WTC11 (cell line): ENCODE data around the gene ADCY3. TPM values are rescaled to one million over a fixed set of nuclear protein-coding genes. Genes with fewer than 3 reads are reported as not detected.

Experiments
- ATAC-seq: fragments of 200-7000 bp; cut with Tn5 transposase; 2 replicates; pipeline ENCODE4 v1.10.0; 2021; ENCODE audit warnings: mild to moderate bottlenecking, moderate library complexity
- CTCF ChIA-PET: fragments of 300-600 bp; sonication (Branson Sonifier 250); formaldehyde crosslinking; loops from one replicate; lab custom pipeline; 2021; ENCODE audit warnings: antibody characterized with exemption; lab: Charles Lee
- POLR2A ChIA-PET: fragments of 350-600 bp; sonication (Branson Sonifier 250); formaldehyde crosslinking; loops from one replicate; lab custom pipeline; 2021; ENCODE audit warnings: antibody characterized with exemption; lab: Charles Lee
- DNase-seq: peaks from one replicate; pipeline ENCODE4 v3.0.0; 2021; ENCODE audit warnings: low spot score
- H3K27ac Mint-ChIP-seq: 2 replicates; pipeline ENCODE4 v1.8.0; 2021; ENCODE audit warnings: mixed read lengths
- H3K27me3 Mint-ChIP-seq: 2 replicates; pipeline ENCODE4 v1.8.0; 2021; ENCODE audit warnings: low read depth, mild to moderate bottlenecking, moderate library complexity, mixed read lengths
- H3K36me3 Mint-ChIP-seq: 2 replicates; pipeline ENCODE4 v1.8.0; 2021; ENCODE audit warnings: mixed read lengths
- H3K4me1 Mint-ChIP-seq: 2 replicates; pipeline ENCODE4 v1.8.0; 2022; ENCODE audit warnings: mixed read lengths
- H3K4me3 Mint-ChIP-seq: 2 replicates; pipeline ENCODE4 v1.8.0; 2021; ENCODE audit warnings: mild to moderate bottlenecking, moderate library complexity, mixed read lengths
- H3K9me3 Mint-ChIP-seq: 2 replicates; pipeline ENCODE4 v1.8.0; 2021; ENCODE audit warnings: mixed read lengths
- E2F1 ChIP-seq: sonication (generic); formaldehyde crosslinking; IDR thresholded peaks from 2 replicates; pipeline ENCODE4 v1.8.0; 2022; ENCODE audit warnings: mild to moderate bottlenecking, missing genetic modification reagents
- ELF4 ChIP-seq: sonication (generic); formaldehyde crosslinking; IDR thresholded peaks from 2 replicates; pipeline ENCODE4 v1.8.1; 2022; ENCODE audit warnings: low read depth, mild to moderate bottlenecking, moderate library complexity, missing genetic modification reagents
- FOXP1 ChIP-seq: sonication (generic); formaldehyde crosslinking; IDR thresholded peaks from 2 replicates; pipeline ENCODE4 v1.8.0; 2022; ENCODE audit warnings: missing genetic modification reagents, mild to moderate bottlenecking, moderate library complexity, borderline replicate concordance
- GABPB1 ChIP-seq: sonication (generic); formaldehyde crosslinking; IDR thresholded peaks from 2 replicates; pipeline ENCODE4 v1.8.1; 2023; ENCODE audit warnings: mild to moderate bottlenecking, missing genetic modification reagents
- GTF2I ChIP-seq: fragments of 250-450 bp; sonication (Bioruptor Pico); conservative IDR thresholded peaks from 2 replicates; pipeline ENCODE4 v1.4.0; 2021; ENCODE audit warnings: mild to moderate bottlenecking
- IRF1 ChIP-seq: sonication (generic); formaldehyde crosslinking; IDR thresholded peaks from 2 replicates; pipeline ENCODE4 v1.8.0; 2023; ENCODE audit warnings: missing genetic modification reagents
- JUN ChIP-seq: sonication (generic); formaldehyde crosslinking; IDR thresholded peaks from 2 replicates; pipeline ENCODE4 v1.8.0; 2023; ENCODE audit warnings: mild to moderate bottlenecking, missing genetic modification reagents
- KAT7 ChIP-seq: sonication (generic); formaldehyde crosslinking; IDR thresholded peaks from 2 replicates; pipeline ENCODE4 v1.8.1; 2023; ENCODE audit warnings: missing genetic modification reagents, mild to moderate bottlenecking, borderline replicate concordance
- MYBL2 ChIP-seq: sonication (generic); formaldehyde crosslinking; IDR thresholded peaks from 2 replicates; pipeline ENCODE4 v1.8.1; 2023; ENCODE audit warnings: mild to moderate bottlenecking, moderate library complexity, missing genetic modification reagents
- RORB ChIP-seq: fragments of 250-450 bp; sonication (Bioruptor Pico); IDR thresholded peaks from 2 replicates; pipeline ENCODE4 v1.9.0; 2021; ENCODE audit warnings: mild to moderate bottlenecking
- SMAD4 ChIP-seq: sonication (generic); formaldehyde crosslinking; IDR thresholded peaks from 2 replicates; pipeline ENCODE4 v1.8.0; 2022; ENCODE audit warnings: mild to moderate bottlenecking, missing genetic modification reagents
- USF1 ChIP-seq: sonication (generic); formaldehyde crosslinking; IDR thresholded peaks from 2 replicates; pipeline ENCODE4 v1.8.0; 2022; ENCODE audit warnings: mild to moderate bottlenecking, missing genetic modification reagents
- ZNF138 ChIP-seq: sonication (generic); formaldehyde crosslinking; conservative IDR thresholded peaks from 2 replicates; pipeline ENCODE4 v1.8.1; 2022; ENCODE audit warnings: mild to moderate bottlenecking, moderate library complexity, missing genetic modification reagents
- ZNF219 ChIP-seq: sonication (generic); formaldehyde crosslinking; IDR thresholded peaks from 2 replicates; pipeline ENCODE4 v1.8.0; 2023; ENCODE audit warnings: missing genetic modification reagents, mild to moderate bottlenecking, borderline replicate concordance
- ZNF232 ChIP-seq: sonication (generic); formaldehyde crosslinking; IDR thresholded peaks from 2 replicates; pipeline ENCODE4 v1.8.0; 2022; ENCODE audit warnings: mild to moderate bottlenecking, missing genetic modification reagents
- ZNF263 ChIP-seq: sonication (generic); formaldehyde crosslinking; IDR thresholded peaks from 2 replicates; pipeline ENCODE4 v1.8.1; 2022; ENCODE audit warnings: low read depth, mild to moderate bottlenecking, moderate library complexity, missing genetic modification reagents
- ZNF317 ChIP-seq: sonication (generic); formaldehyde crosslinking; IDR thresholded peaks from 2 replicates; pipeline ENCODE4 v1.8.1; 2023; ENCODE audit warnings: low read depth, mild to moderate bottlenecking, moderate library complexity, missing genetic modification reagents, borderline replicate concordance
- ZNF423 ChIP-seq: fragments of 250-450 bp; sonication (Bioruptor Pico); IDR thresholded peaks from 2 replicates; pipeline ENCODE4 v2.1.2; 2022; ENCODE audit warnings: mild to moderate bottlenecking, moderate library complexity
- total RNA-seq: library from RNA; stranded (reverse); gene quantifications from 3 replicates; pipeline ENCODE4 v1.2.3, GENCODE V29; 2021
- TF ChIP-seq, protein P1 (sequence below): sonication (generic); formaldehyde crosslinking; IDR thresholded peaks from 2 replicates; pipeline ENCODE4 v1.8.0; 2022; ENCODE audit warnings: mild to moderate bottlenecking, missing genetic modification reagents
- TF ChIP-seq, protein P2 (sequence below): sonication (generic); formaldehyde crosslinking; IDR thresholded peaks from 2 replicates; pipeline ENCODE4 v1.8.1; 2022; ENCODE audit warnings: missing genetic modification reagents, borderline replicate concordance
- TF ChIP-seq, protein P3 (sequence below): fragments of 200-600 bp; IDR thresholded peaks from 2 replicates; pipeline ENCODE4 v1.8.0; 2022; ENCODE audit warnings: antibody characterized with exemption
- TF ChIP-seq, protein P4 (sequence below): sonication (generic); formaldehyde crosslinking; IDR thresholded peaks from 2 replicates; pipeline ENCODE4 v1.8.1; 2023; ENCODE audit warnings: mild to moderate bottlenecking, missing genetic modification reagents, moderate library complexity

The ADCY3 gene
- total RNA-seq, 1 experiment from 2014 or later, result 37.1 TPM

DNA sequence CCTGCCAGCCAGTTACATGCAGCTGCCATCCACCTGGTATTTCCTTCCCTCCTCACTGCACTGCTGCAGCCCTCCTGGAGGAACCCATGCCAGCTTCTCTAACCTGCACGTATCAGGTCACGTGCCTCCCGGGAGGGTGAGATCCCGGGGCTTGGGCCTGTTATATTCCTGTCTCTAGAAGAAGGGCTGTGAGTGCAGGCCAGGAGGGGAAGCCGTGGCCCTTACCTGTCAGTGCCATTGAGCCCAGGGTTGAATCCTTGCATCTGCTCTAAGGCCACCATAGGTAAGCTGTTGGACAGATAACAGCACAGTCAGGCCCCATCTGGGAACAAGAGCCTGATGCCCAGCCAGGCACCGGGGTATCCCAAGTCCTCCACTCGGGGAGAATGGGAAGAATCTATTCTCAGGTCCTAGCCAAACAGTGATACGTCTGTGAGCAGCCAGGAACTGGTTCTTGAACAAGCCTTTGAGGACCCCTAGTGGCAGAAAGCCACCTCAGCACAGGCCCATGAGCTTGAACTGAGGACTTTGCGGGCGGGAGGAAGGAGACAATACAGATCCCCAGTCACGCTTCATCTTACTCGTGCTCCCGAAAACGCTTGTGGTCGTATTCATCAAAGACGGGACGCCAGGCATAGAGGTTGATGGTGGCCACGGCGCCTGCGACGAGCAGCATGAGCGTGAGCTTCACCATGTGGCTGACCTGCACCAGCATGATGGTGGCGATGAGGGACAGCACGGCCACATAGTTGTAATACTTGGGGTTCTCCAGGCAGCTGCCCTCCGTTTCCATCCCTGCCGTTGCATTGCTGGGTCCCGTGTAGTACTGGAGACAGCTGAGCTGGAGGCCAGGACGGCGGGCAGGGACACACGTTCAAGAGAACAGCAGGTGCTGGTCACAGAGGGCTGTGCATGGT, 92.5 kb downstream of the ADCY3 start:
- Mint-ChIP-seq H3K27me3 (no peaks in the 10 kb centered on the region; the same call in 1 of the 2 replicates), H3K4me3 (no peak overlapping the region), H3K27ac (peak overlapping the region; percentile 90), H3K36me3 (peaks cover 35% of the 10 kb centered on the region), H3K4me1 (peaks cover 33% of the 10 kb centered on the region), H3K9me3 (peaks cover 11% of the 10 kb centered on the region; the same call in 1 of the 2 replicates)
- CTCF ChIA-PET, result interaction anchor here (0.6 to 3.2 kb wide), 45 partner anchors 9 to 1010 kb away, joined by 3 to 42 read pairs (median 4); partner anchors contain the start of genes CENPO, NCOA1, PTRHD1 and TP53I3
- POLR2A ChIA-PET, result interaction anchor here (0.6 to 1.0 kb wide), 2 partner anchors 214 to 242 kb away, joined by 3 to 7 read pairs; no protein-coding TSS in a partner anchor
- DNase-seq (peak; percentile 89), ATAC-seq (peak; percentile 89)
- TF ChIP-seq ELF4 (CRISPR knock-in tag) (no peak), E2F1 (CRISPR knock-in tag) (peak; percentile 69; the same call in 1 of the 2 replicates), RORB (CRISPR knock-in tag) (no peak), USF1 (peak; percentile 30; the same call in 1 of the 2 replicates), GTF2I (CRISPR knock-in tag) (no peak), MYBL2 (CRISPR knock-in tag) (no peak), IRF1 (CRISPR knock-in tag) (no peak), ZNF317 (CRISPR knock-in tag) (no peak), KAT7 (CRISPR knock-in tag) (0 out of 2 replicates have a peak, but pooled peaks have one; percentile 44), ZNF138 (CRISPR knock-in tag) (no peak), ZNF263 (CRISPR knock-in tag) (peak; percentile 93), ZNF423 (CRISPR knock-in tag) (no peak), FOXP1 (CRISPR knock-in tag) (peak; percentile 46; the same call in 1 of the 2 replicates), GABPB1 (peak; percentile 52; the same call in 1 of the 2 replicates), ZNF232 (CRISPR knock-in tag) (0 out of 2 replicates have a peak, but pooled peaks have one; percentile 33), JUN (CRISPR knock-in tag) (no peak), SMAD4 (CRISPR knock-in tag) (no peak), ZNF219 (CRISPR knock-in tag) (no peak)
- TF ChIP-seq, protein P1, sequence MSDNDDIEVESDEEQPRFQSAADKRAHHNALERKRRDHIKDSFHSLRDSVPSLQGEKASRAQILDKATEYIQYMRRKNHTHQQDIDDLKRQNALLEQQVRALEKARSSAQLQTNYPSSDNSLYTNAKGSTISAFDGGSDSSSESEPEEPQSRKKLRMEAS, result peak; percentile 39; the same call in 1 of the 2 replicates
- TF ChIP-seq, protein P2, sequence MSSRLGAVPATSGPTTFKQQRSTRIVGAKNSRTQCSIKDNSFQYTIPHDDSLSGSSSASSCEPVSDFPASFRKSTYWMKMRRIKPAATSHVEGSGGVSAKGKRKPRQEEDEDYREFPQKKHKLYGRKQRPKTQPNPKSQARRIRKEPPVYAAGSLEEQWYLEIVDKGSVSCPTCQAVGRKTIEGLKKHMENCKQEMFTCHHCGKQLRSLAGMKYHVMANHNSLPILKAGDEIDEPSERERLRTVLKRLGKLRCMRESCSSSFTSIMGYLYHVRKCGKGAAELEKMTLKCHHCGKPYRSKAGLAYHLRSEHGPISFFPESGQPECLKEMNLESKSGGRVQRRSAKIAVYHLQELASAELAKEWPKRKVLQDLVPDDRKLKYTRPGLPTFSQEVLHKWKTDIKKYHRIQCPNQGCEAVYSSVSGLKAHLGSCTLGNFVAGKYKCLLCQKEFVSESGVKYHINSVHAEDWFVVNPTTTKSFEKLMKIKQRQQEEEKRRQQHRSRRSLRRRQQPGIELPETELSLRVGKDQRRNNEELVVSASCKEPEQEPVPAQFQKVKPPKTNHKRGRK, result no peak
- TF ChIP-seq, protein P3, sequence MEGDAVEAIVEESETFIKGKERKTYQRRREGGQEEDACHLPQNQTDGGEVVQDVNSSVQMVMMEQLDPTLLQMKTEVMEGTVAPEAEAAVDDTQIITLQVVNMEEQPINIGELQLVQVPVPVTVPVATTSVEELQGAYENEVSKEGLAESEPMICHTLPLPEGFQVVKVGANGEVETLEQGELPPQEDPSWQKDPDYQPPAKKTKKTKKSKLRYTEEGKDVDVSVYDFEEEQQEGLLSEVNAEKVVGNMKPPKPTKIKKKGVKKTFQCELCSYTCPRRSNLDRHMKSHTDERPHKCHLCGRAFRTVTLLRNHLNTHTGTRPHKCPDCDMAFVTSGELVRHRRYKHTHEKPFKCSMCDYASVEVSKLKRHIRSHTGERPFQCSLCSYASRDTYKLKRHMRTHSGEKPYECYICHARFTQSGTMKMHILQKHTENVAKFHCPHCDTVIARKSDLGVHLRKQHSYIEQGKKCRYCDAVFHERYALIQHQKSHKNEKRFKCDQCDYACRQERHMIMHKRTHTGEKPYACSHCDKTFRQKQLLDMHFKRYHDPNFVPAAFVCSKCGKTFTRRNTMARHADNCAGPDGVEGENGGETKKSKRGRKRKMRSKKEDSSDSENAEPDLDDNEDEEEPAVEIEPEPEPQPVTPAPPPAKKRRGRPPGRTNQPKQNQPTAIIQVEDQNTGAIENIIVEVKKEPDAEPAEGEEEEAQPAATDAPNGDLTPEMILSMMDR, result peak; percentile 77
- TF ChIP-seq, protein P4, sequence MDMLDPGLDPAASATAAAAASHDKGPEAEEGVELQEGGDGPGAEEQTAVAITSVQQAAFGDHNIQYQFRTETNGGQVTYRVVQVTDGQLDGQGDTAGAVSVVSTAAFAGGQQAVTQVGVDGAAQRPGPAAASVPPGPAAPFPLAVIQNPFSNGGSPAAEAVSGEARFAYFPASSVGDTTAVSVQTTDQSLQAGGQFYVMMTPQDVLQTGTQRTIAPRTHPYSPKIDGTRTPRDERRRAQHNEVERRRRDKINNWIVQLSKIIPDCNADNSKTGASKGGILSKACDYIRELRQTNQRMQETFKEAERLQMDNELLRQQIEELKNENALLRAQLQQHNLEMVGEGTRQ (CRISPR knock-in tag), result peak; percentile 63
- TF ChIP-seq, all 79 proteins: peak for 10
